Parathyroid adenoma (tissue), 2 donors: Measurements from ENCODE around the gene OSBPL3.

Source experiments
- H2AFZ ChIP-seq: fragments of 300-600 bp; sonication (generic); one replicate; pipeline ENCODE4 v1.7.0; 2017; ENCODE audit warnings: antibody characterized with exemption, mild to moderate bottlenecking
- H3K27ac ChIP-seq: fragments of 300-600 bp; sonication (generic); one replicate; pipeline ENCODE4 v1.7.0; 2017
- H3K27me3 ChIP-seq: fragments of 300-600 bp; sonication (generic); one replicate; pipeline ENCODE4 v1.7.0; 2017; ENCODE audit warnings: low read length; ENCODE audit not compliant: control insufficient read depth, insufficient read depth
- H3K36me3 ChIP-seq: fragments of 300-600 bp; sonication (generic); one replicate; pipeline ENCODE4 v1.7.0; 2017; ENCODE audit warnings: low read length; ENCODE audit not compliant: control insufficient read depth, insufficient read depth
- H3K4me1 ChIP-seq: fragments of 300-600 bp; sonication (generic); one replicate; pipeline ENCODE4 v1.7.0; 2017; ENCODE audit warnings: control low read depth
- H3K4me2 ChIP-seq: fragments of 300-600 bp; sonication (generic); one replicate; pipeline ENCODE4 v1.7.0; 2017; ENCODE audit warnings: low read length
- H3K4me3 ChIP-seq: fragments of 300-600 bp; sonication (generic); one replicate; pipeline ENCODE4 v1.7.0; 2017; ENCODE audit warnings: low read depth, low read length
- H3K79me2 ChIP-seq: fragments of 300-600 bp; sonication (generic); one replicate; pipeline ENCODE4 v1.7.0; 2017; ENCODE audit warnings: control low read depth
- H3K9ac ChIP-seq: fragments of 300-600 bp; sonication (generic); one replicate; pipeline ENCODE4 v1.7.0; 2017; ENCODE audit warnings: mild to moderate bottlenecking
- H3K9me3 ChIP-seq: fragments of 300-600 bp; sonication (generic); one replicate; pipeline ENCODE4 v1.7.0; 2017; ENCODE audit warnings: low read length; ENCODE audit not compliant: control insufficient read depth
- TF ChIP-seq, protein P1 (sequence below): fragments of 300-600 bp; sonication (generic); IDR thresholded peaks from one replicate; pipeline ENCODE4 v1.7.0; 2017; ENCODE audit warnings: antibody characterized with exemption, mild to moderate bottlenecking
- donor health status: primary hyperparathyroidism.

OSBPL3 gene

DNA sequence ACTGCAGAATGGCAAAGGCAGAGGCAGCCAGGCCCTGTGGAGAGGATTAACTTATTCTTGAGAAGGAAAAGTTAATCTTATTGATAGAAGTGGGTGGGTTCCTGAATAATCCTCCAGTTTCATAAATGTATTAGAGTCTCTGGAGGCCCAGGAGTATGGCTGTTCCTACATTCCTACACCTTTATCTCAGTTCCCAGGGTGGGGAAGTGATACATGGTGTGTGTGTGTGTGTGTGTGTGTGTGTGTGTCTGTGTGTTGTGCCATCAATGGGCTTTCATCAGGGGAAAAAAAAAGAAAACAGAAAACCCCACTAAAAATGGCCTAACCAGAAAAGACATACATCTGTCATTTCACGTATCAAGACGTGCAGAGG is 200.7 kb downstream of the OSBPL3 start:
- no peaks in the 10 kb centered on the region for H3K27me3 ChIP-seq
- no peaks in the 10 kb centered on the region for H3K9me3 ChIP-seq
- H3K4me2 ChIP-seq: no peak overlapping the region
- H3K9ac ChIP-seq: no peak overlapping the region
- TF ChIP-seq, protein P1, sequence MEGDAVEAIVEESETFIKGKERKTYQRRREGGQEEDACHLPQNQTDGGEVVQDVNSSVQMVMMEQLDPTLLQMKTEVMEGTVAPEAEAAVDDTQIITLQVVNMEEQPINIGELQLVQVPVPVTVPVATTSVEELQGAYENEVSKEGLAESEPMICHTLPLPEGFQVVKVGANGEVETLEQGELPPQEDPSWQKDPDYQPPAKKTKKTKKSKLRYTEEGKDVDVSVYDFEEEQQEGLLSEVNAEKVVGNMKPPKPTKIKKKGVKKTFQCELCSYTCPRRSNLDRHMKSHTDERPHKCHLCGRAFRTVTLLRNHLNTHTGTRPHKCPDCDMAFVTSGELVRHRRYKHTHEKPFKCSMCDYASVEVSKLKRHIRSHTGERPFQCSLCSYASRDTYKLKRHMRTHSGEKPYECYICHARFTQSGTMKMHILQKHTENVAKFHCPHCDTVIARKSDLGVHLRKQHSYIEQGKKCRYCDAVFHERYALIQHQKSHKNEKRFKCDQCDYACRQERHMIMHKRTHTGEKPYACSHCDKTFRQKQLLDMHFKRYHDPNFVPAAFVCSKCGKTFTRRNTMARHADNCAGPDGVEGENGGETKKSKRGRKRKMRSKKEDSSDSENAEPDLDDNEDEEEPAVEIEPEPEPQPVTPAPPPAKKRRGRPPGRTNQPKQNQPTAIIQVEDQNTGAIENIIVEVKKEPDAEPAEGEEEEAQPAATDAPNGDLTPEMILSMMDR: no peak
- H3K27ac ChIP-seq: no peak overlapping the region
- H3K4me1 ChIP-seq: no peaks in the 10 kb centered on the region
- no peaks in the 10 kb centered on the region for H3K36me3 ChIP-seq
- H2AFZ ChIP-seq: no peak overlapping the region
- no peaks in the 10 kb centered on the region for H3K79me2 ChIP-seq
- no peak overlapping the region for H3K4me3 ChIP-seq

GRCh38 chr7:24778543-24779282 is 201.3 kb downstream of the OSBPL3 start:
- Histone ChIP-seq H2AFZ (no peak overlapping the region), H3K27me3 (no peaks in the 10 kb centered on the region), H3K27ac (no peak overlapping the region), H3K9ac (no peak overlapping the region), H3K4me3 (no peak overlapping the region), H3K4me1 (no peaks in the 10 kb centered on the region), H3K4me2 (no peak overlapping the region), H3K79me2 (no peaks in the 10 kb centered on the region), H3K9me3 (no peaks in the 10 kb centered on the region), H3K36me3 (no peaks in the 10 kb centered on the region)
- TF ChIP-seq, protein P1: no peak

DNA sequence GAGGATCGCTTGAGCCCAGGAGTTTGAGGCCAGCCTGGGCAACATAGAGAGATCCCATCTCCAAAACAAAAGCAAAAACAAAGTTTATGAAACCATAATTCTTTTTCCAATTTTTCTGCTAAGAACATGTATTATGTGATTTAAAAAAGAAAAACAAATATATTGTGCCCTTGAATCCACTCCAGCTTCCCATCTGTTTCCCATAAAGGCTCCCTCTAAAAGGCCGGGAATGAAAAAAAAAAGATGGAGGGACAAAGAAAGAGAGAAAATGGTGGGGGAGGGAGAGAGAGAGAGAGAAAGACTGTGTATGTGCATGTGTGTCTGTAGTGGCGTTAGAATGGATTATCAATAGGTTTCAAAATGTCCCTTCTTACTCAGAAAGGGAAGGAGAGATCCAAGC is 202.2 kb downstream of the OSBPL3 start:
- H3K27me3 ChIP-seq: peaks cover 4% of the 10 kb centered on the region
- no peak overlapping the region for H3K9ac ChIP-seq
- no peak overlapping the region for H2AFZ ChIP-seq
- H3K4me2 ChIP-seq: no peak overlapping the region
- H3K27ac ChIP-seq: no peak overlapping the region
- no peak overlapping the region for H3K4me3 ChIP-seq
- no peaks in the 10 kb centered on the region for H3K36me3 ChIP-seq
- TF ChIP-seq, protein P1: no peak
- H3K9me3 ChIP-seq: no peaks in the 10 kb centered on the region
- no peaks in the 10 kb centered on the region for H3K79me2 ChIP-seq
- H3K4me1 ChIP-seq: no peaks in the 10 kb centered on the region

DNA sequence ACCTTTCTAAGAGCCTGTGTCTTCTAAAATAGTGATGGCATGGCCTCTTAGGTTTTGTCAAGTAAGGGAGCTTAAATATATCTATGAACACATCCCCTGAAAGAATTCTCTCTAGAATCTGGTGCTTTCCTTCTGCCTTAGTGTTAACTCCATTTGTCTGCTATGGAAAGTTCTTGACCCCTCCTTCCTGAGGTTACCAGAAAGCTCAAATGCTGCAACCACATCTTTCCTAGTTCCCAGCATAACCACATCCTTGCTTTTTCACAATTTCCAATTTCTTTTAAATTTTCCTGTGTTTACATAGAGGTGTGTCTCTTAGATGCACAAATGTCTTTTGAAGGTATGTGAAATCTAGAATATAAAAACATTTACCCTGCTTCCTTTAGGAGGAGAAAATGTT is 206.3 kb downstream of the OSBPL3 start:
- Histone ChIP-seq H3K4me1 (no peaks in the 10 kb centered on the region), H2AFZ (no peak overlapping the region), H3K36me3 (no peaks in the 10 kb centered on the region), H3K27ac (no peak overlapping the region), H3K27me3 (peaks cover 4% of the 10 kb centered on the region), H3K4me3 (no peak overlapping the region), H3K4me2 (no peak overlapping the region), H3K9ac (no peak overlapping the region), H3K9me3 (no peaks in the 10 kb centered on the region), H3K79me2 (no peaks in the 10 kb centered on the region)
- TF ChIP-seq, protein P1: no peak

DNA sequence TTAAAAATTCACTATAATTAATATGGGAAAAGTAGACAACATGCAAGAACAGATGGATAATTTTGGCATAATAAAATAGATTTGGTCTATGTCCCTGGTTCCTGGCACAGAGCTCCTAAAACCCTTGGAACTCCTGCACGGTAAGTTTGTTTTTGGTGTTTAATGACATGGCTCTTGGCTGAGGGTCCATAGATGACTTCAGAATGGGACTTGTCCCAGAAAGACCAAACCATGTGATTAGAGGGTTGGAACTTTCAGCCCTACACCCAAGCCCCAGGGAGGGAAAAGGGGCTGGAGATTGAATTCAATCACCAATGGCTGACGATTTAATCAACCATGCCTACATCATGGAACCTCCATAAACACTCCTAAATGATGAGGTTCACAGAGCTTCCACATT is 210.1 kb downstream of the OSBPL3 start:
- no peaks in the 10 kb centered on the region for H3K4me1 ChIP-seq
- TF ChIP-seq, protein P1: no peak
- H3K36me3 ChIP-seq: no peaks in the 10 kb centered on the region
- no peaks in the 10 kb centered on the region for H3K9me3 ChIP-seq
- H3K27me3 ChIP-seq: peaks cover 4% of the 10 kb centered on the region
- H3K4me2 ChIP-seq: no peak overlapping the region
- no peak overlapping the region for H2AFZ ChIP-seq
- H3K27ac ChIP-seq: no peak overlapping the region
- no peak overlapping the region for H3K4me3 ChIP-seq
- no peak overlapping the region for H3K9ac ChIP-seq
- H3K79me2 ChIP-seq: no peaks in the 10 kb centered on the region
